Coronary artery (tissue), 2 donors: Measurements from ENCODE around the gene ESM1.

ENCODE experiments used
- DNase-seq: peaks from one replicate; pipeline ENCODE4 v3.0.0-alpha.2; 2017; ENCODE audit warnings: low spot score
- H3K27ac ChIP-seq, 2 donors: fragments of 200-600 bp; sonication (generic); one replicate each; pipeline ENCODE4 v1.5.1; 2016 to 2019
- H3K4me3 ChIP-seq: fragments of 200-600 bp; sonication (generic); 2 replicates; pipeline ENCODE4 v1.5.1; 2016; ENCODE audit warnings: mild to moderate bottlenecking, moderate library complexity
- CTCF ChIP-seq: fragments of 200-600 bp; sonication (generic); IDR thresholded peaks from one replicate; pipeline ENCODE4 v1.5.1; 2019; ENCODE audit warnings: antibody characterized with exemption

Gene ESM1

GRCh38 chr5:54942064-54942778 is 43.2 kb downstream of the ESM1 start:
- no peak for DNase-seq
- H3K4me3 ChIP-seq = no peak overlapping the region
- no peak overlapping the region for H3K27ac ChIP-seq
- TF ChIP-seq CTCF = no peak

GRCh38 chr5:54936201-54936600 is 49.2 kb downstream of the ESM1 start:
- DNase-seq = no peak
- Histone ChIP-seq H3K4me3 (no peak overlapping the region), H3K27ac (no peak overlapping the region)
- no peak for TF ChIP-seq CTCF

- no peak overlapping the region for H3K4me3 ChIP-seq
- no peak for TF ChIP-seq CTCF
- no peak for DNase-seq
- no peak overlapping the region for H3K27ac ChIP-seq
Observed at GRCh38 chr5:54932789-54933188, 52.6 kb downstream of the ESM1 start.

GRCh38 chr5:54930736-54931135 is 54.7 kb downstream of the ESM1 start:
- Histone ChIP-seq H3K4me3 (no peak overlapping the region), H3K27ac (no peak overlapping the region)
- no peak for DNase-seq
- TF ChIP-seq CTCF = no peak
